Upper lobe of right lung (tissue), 1 donor: ENCODE measurements around the gene EED. TPM values are rescaled to one million over a fixed set of nuclear protein-coding genes. Genes with fewer than 3 reads are reported as not detected.
A peak's percentile ranks its signal among the peaks of the same experiment; 100 is the strongest.

Experiments
- ATAC-seq: fragments of 200-7000 bp; cut with Tn5 transposase; one replicate; pipeline ENCODE4 v1.9.1; 2020; ENCODE audit warnings: mild to moderate bottlenecking, moderate library complexity
- DNase-seq: peaks from one replicate; pipeline ENCODE4 v3.0.0-alpha.2; 2020
- H3K27ac ChIP-seq: fragments of 200-600 bp; one replicate; pipeline ENCODE4 v1.8.0; 2022
- H3K27me3 ChIP-seq: fragments of 200-600 bp; one replicate; pipeline ENCODE4 v1.8.0; 2022; ENCODE audit warnings: mild to moderate bottlenecking
- H3K36me3 ChIP-seq: fragments of 200-600 bp; one replicate; pipeline ENCODE4 v1.8.0; 2022
- H3K4me1 ChIP-seq: fragments of 200-600 bp; one replicate; pipeline ENCODE4 v1.8.0; 2022
- H3K4me3 ChIP-seq: fragments of 200-600 bp; one replicate; pipeline ENCODE4 v1.8.0; 2022; ENCODE audit warnings: mild to moderate bottlenecking
- H3K9me3 ChIP-seq: fragments of 200-600 bp; one replicate; pipeline ENCODE4 v1.8.0; 2022
- CTCF ChIP-seq: fragments of 200-600 bp; IDR thresholded peaks from one replicate; pipeline ENCODE4 v1.8.0; 2022; ENCODE audit warnings: antibody characterized with exemption
- intact Hi-C: fragments of 100-400 bp; cut with DNase I; formaldehyde crosslinking; loops from one replicate; pipeline ENCODE4 v1.11.0; 2022
- total RNA-seq: library from RNA; stranded (reverse); fragmentation: NEBNext Ultra II Directional; extraction: Animal tissue kit (Norgen Biotek cat#: 25700); gene quantifications from one replicate; pipeline ENCODE4 v1.2.1, GENCODE V29; 2021
- donor health status: DM: no; HTN: yes; CAD: no; lungs with severe emphysema.

Gene EED
- total RNA-seq, 1 donor from 2014 or later: 21.3 TPM

- intact Hi-C loops: no loop called here
- Histone ChIP-seq H3K27me3 (no peaks in the 10 kb centered on the region), H3K9me3 (no peaks in the 10 kb centered on the region), H3K4me3 (no peak overlapping the region), H3K36me3 (peaks cover 24% of the 10 kb centered on the region), H3K27ac (no peak overlapping the region), H3K4me1 (no peaks in the 10 kb centered on the region)
- no peak for ATAC-seq
- no peak for DNase-seq
- TF ChIP-seq CTCF: no peak
Measured at GRCh38 chr11:86264649-86265048, 20.1 kb downstream of the EED start.

- intact Hi-C loops: no loop called here
- H3K4me3 ChIP-seq: no peak overlapping the region
- no peak overlapping the region for H3K27ac ChIP-seq
- ATAC-seq (no peak), DNase-seq (no peak)
- H3K4me1 ChIP-seq: no peaks in the 10 kb centered on the region
- peaks cover 24% of the 10 kb centered on the region for H3K36me3 ChIP-seq
- H3K27me3 ChIP-seq: no peaks in the 10 kb centered on the region
- H3K9me3 ChIP-seq: no peaks in the 10 kb centered on the region
- TF ChIP-seq CTCF: no peak
Measured at GRCh38 chr11:86265194-86265593, 20.6 kb downstream of the EED start.

- no peaks in the 10 kb centered on the region for H3K4me1 ChIP-seq
Measured at GRCh38 chr11:86269645-86270044, 25.1 kb downstream of the EED start.

GRCh38 chr11:86274503-86274902 is 29.9 kb downstream of the EED start:
- no peak for DNase-seq
- Histone ChIP-seq H3K4me3 (no peak overlapping the region), H3K36me3 (peaks cover 36% of the 10 kb centered on the region), H3K4me1 (peaks cover 15% of the 10 kb centered on the region), H3K27me3 (no peaks in the 10 kb centered on the region), H3K9me3 (no peaks in the 10 kb centered on the region), H3K27ac (no peak overlapping the region)
- no peak for TF ChIP-seq CTCF
- intact Hi-C loops: no loop called here
- ATAC-seq: peak; percentile 30

More at GRCh38 chr11:86269645-86270044, 25.1 kb downstream of the EED start:
- no peak overlapping the region for H3K4me3 ChIP-seq
- TF ChIP-seq CTCF: no peak
- H3K9me3 ChIP-seq: no peaks in the 10 kb centered on the region
- H3K27ac ChIP-seq: no peak overlapping the region
- intact Hi-C loops: no loop called here
- H3K36me3 ChIP-seq: peaks cover 15% of the 10 kb centered on the region
- no peak for ATAC-seq
- no peak for DNase-seq
- no peaks in the 10 kb centered on the region for H3K27me3 ChIP-seq

- no peak for TF ChIP-seq CTCF
- intact Hi-C loops: no loop called here
- Histone ChIP-seq H3K27ac (no peak overlapping the region), H3K27me3 (no peaks in the 10 kb centered on the region), H3K4me3 (no peak overlapping the region), H3K9me3 (no peaks in the 10 kb centered on the region), H3K4me1 (peaks cover 15% of the 10 kb centered on the region), H3K36me3 (peaks cover 36% of the 10 kb centered on the region)
- DNase-seq: no peak
- ATAC-seq: no peak
Measured at GRCh38 chr11:86274999-86275398, 30.4 kb downstream of the EED start.
